ENCODE measurements around the gene EIF3K.

GRCh38 chr19:38617283-38617763 is 1.7 kb upstream of the EIF3K start:
- TF ChIP-seq SIN3A (IDR thresholded peaks at IDR 0.05; ENCODE audit: borderline replicate concordance, insufficient read depth, low read length) (no peak), POLR2AphosphoS5 (IDR thresholded peaks at IDR 0.05; ENCODE audit: low read depth, low read length) (no peak)
